Stimulated activated naive CD4-positive, alpha-beta T cell (primary cell): Measurements from ENCODE around the gene MOB1B.
A peak's percentile ranks its signal among the peaks of the same experiment; 100 is the strongest.
"Not testable (repeated sequence)": the region's sequence is repeated elsewhere in the genome, so short reads cannot be mapped to it uniquely, and the experiment has no call there.

Experiments
- DNase-seq, 6 experiments: peaks; one replicate each; lab custom pipeline; 2025; lab: John Stamatoyannopoulos, UW

Gene MOB1B

GRCh38 chr4:70901984-70902576, at the start of gene MOB1B:
Gene MOB1B (plus strand): TSS chr4:70902369. CDS start chr4:70902537, 168 bp downstream.
- DNase-seq, result peak; percentile 73 to 84 (median 81)

DNA sequence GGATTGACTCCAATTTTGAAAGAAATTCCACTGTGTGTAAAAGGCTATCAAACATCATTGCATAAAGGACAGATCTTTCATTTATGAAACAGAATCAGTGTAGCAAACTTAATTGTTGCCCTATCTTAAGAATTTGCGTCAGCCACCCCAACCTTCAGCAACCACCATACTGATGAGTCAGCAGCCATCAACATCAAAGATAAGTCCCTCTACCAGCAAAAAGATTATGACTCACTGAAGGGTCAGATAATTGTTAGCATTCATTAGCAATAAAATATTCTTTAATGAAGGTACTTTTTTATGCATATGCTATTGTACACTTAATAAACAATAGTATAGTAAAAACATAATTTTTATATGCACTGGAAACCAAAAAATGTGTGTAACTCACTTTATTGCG, 46.7 kb upstream of the MOB1B start:
- DNase-seq, result no peak

- no peak for DNase-seq
Observed at GRCh38 chr4:70858454-70858853, 43.7 kb upstream of the MOB1B start.

GRCh38 chr4:70859066-70859465, 43.1 kb upstream of the MOB1B start:
- DNase-seq, result no peak

GRCh38 chr4:70863099-70863790, 38.9 kb upstream of the MOB1B start:
- no peak for DNase-seq

- no peak for DNase-seq
Observed at GRCh38 chr4:70868778-70869177, 33.4 kb upstream of the MOB1B start.

GRCh38 chr4:70873216-70873615, 29.0 kb upstream of the MOB1B start:
- no peak for DNase-seq

- DNase-seq, result no peak
Observed at GRCh38 chr4:70874268-70875156, 27.7 kb upstream of the MOB1B start.

GRCh38 chr4:70877556-70877955, 24.6 kb upstream of the MOB1B start:
- no peak for DNase-seq

GRCh38 chr4:70880739-70881138, 21.4 kb upstream of the MOB1B start:
- DNase-seq, result no peak

- DNase-seq, result no peak
Observed at GRCh38 chr4:70885174-70885573, 17.0 kb upstream of the MOB1B start.

- no peak for DNase-seq
Observed at GRCh38 chr4:70892086-70892769, 9.9 kb upstream of the MOB1B start.

- no peak for DNase-seq
Observed at GRCh38 chr4:70893790-70894189, 8.4 kb upstream of the MOB1B start.

GRCh38 chr4:70895405-70895804, 6.8 kb upstream of the MOB1B start:
- no peak for DNase-seq

DNA sequence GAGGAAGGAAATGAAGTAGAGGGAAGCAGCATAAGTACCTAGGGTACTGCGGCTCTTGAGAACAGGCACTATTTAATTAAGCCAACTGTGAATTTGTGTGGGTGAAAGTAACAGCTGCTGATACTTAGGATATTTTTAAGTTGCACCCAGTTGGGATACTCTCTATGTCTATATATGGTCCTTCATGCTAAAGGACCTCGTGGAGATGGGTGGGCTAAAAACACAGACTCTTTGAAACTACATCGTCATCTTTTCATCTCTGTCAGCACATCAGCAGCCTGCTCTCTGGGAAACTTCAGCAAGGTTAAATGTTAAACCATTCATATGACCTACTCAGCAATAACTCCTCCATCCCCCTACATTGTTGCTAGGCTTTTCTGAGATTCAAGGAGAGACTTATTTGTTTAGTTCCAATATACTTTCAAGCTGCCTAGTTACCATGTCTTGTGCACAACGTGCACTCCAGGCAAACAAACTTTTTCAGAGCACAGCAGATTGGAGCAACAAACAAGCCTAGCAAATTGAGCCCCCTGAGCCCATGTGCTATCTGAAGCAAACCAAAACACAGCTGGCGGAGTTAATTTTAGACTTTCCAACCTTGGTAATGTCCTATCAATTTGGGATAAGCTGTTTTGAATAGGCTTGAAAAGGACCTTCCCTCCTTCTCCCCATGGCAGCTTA, 6.2 kb upstream of the MOB1B start:
- no peak for DNase-seq

GRCh38 chr4:70898581-70898980, 3.6 kb upstream of the MOB1B start:
- DNase-seq, result not testable (repeated sequence)

DNA sequence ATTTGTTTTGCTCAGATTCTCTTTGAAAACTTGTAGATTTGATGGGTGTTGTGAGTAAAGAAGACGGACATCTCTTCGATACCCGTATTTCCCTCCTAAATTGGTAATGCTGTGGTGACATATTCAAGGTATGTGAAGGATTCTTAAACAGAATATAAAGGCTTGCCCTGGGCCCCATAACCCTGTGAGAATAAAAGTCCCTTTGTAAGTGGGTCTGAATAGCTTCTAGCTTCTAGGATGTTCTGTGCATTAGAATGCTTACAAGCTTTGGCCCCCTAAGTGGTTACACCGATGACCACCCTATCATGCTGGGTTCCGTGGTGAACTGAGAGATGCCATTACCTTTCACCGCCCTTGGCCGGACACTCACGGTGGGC, 574 bp upstream of the MOB1B start:
- peak in 1 of 6 experiments; percentile 58 for DNase-seq

GRCh38 chr4:70902577-70903290, 565 bp downstream of the MOB1B start:
- DNase-seq, result peak in 3 of 6 experiments; percentile 28 to 55 (median 30)

DNA sequence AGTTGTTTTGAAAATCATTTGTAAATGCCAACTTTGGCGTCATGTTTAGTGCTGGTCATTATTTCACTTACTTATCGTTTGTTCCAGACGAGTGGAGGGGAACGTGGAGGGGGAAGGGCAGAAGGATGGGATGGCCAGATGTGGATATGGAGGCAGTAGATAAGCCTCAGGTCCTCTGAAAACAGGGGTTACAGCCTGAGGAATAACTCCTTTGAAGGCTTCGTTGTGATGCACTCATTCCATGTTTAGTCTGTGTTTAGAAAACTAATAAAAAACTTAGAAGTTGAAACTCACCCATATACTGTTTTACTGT, 1.1 kb downstream of the MOB1B start:
- DNase-seq, result no peak

GRCh38 chr4:70908993-70909556, 6.9 kb downstream of the MOB1B start:
- DNase-seq, result no peak

GRCh38 chr4:70914000-70914399, 11.8 kb downstream of the MOB1B start:
- DNase-seq, result no peak
